ENCODE data around the gene TLE2. TPM values are rescaled to one million over a fixed set of nuclear protein-coding genes. Genes with fewer than 3 reads are reported as not detected.
A peak's percentile ranks its signal among the peaks of the same experiment; 100 is the strongest.

TLE2 gene
- total and polyA plus RNA-seq, 9 of the 15 experiments (the other 6 are each of a cell fraction or from before 2014, with no cell fraction given): 0.35 to 13.1 (median 6.2) TPM

- TF ChIP-seq, protein P1, sequence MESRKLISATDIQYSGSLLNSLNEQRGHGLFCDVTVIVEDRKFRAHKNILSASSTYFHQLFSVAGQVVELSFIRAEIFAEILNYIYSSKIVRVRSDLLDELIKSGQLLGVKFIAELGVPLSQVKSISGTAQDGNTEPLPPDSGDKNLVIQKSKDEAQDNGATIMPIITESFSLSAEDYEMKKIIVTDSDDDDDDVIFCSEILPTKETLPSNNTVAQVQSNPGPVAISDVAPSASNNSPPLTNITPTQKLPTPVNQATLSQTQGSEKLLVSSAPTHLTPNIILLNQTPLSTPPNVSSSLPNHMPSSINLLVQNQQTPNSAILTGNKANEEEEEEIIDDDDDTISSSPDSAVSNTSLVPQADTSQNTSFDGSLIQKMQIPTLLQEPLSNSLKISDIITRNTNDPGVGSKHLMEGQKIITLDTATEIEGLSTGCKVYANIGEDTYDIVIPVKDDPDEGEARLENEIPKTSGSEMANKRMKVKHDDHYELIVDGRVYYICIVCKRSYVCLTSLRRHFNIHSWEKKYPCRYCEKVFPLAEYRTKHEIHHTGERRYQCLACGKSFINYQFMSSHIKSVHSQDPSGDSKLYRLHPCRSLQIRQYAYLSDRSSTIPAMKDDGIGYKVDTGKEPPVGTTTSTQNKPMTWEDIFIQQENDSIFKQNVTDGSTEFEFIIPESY (CRISPR knock-in tag; IDR thresholded peaks at IDR 0.05): 0 out of 2 replicates have a peak, but pooled peaks have one; percentile 16
- TF ChIP-seq ZNF592 (IDR thresholded peaks at IDR 0.05) (0 out of 2 replicates have a peak, but pooled peaks have one; percentile 38), ZBTB7A (IDR thresholded peaks at IDR 0.05; ENCODE audit: borderline replicate concordance, control insufficient read depth, low read depth, low read length) (peak; percentile 15; the same call in 1 of the 2 replicates), SMAD1 (IDR thresholded peaks at IDR 0.05; ENCODE audit: low read depth, low read length, partially characterized antibody) (no peak), CEBPB (tag; IDR thresholded peaks at IDR 0.05) (peak; percentile 53; the same call in 1 of the 2 replicates)
Observed at GRCh38 chr19:3065675-3066357, 36.7 kb upstream of the TLE2 start (continued).
